Breast epithelium (tissue), 3 donors: ENCODE measurements around the gene TMEM238.

Experiments
- CTCF ChIP-seq, 3 donors: fragments of 450-650 bp; IDR thresholded peaks; one replicate each; pipeline ENCODE4 v1.5.1; 2016 to 2017; ENCODE audit warnings: antibody characterized with exemption in 3 of 3, mild to moderate bottlenecking in 3 of 3, moderate library complexity in 3 of 3
- POLR2A ChIP-seq: fragments of 450-650 bp; IDR thresholded peaks from one replicate; pipeline ENCODE4 v1.6.1; 2016; ENCODE audit warnings: antibody characterized with exemption, mild to moderate bottlenecking, moderate library complexity

GRCh38 chr19:55373993-55374757 lies 9.9 kb downstream of the TMEM238 start:
- TF ChIP-seq CTCF (IDR thresholded peaks at IDR 0.05) (no peak), POLR2A (no peak)
